Mesendoderm (in vitro differentiated cells): Measurements from ENCODE around the gene HEATR9.

Experiments used
- DNase-seq: peaks from one replicate; pipeline ENCODE4 v3.0.0; 2013
- H2AK5ac ChIP-seq: 2 replicates; pipeline ENCODE4 v1.6.1; 2013; ENCODE audit warnings: low read length, inconsistent platforms
- H2BK120ac ChIP-seq: 2 replicates; pipeline ENCODE4 v1.6.1; 2013; ENCODE audit warnings: low read depth, mild to moderate bottlenecking, low read length, moderate library complexity, mixed read lengths
- H2BK15ac ChIP-seq: replicated peaks from 2 replicates; pipeline ENCODE4 v1.6.1; 2013; ENCODE audit warnings: low read depth, mild to moderate bottlenecking, moderate library complexity
- H2BK5ac ChIP-seq: 2 replicates; pipeline ENCODE4 v1.6.1; 2013; ENCODE audit warnings: low read length, inconsistent platforms
- H3K18ac ChIP-seq: 2 replicates; pipeline ENCODE4 v1.6.1; 2013; ENCODE audit warnings: mild to moderate bottlenecking, low read length, mixed read lengths
- H3K23ac ChIP-seq: one replicate; pipeline ENCODE4 v1.6.1; 2013; ENCODE audit warnings: low read length
- H3K27ac ChIP-seq: 2 replicates; pipeline ENCODE4 v1.5.1; 2013; ENCODE audit warnings: low read depth, mild to moderate bottlenecking, inconsistent platforms, low read length, moderate library complexity
- H3K27me3 ChIP-seq: 2 replicates; pipeline ENCODE4 v1.6.1; 2013; ENCODE audit warnings: low read length, control low read depth, mild to moderate bottlenecking, inconsistent platforms; ENCODE audit not compliant: insufficient read depth, poor library complexity
- H3K36me3 ChIP-seq: 2 replicates; pipeline ENCODE4 v1.6.1; 2013; ENCODE audit warnings: low read length, inconsistent platforms; ENCODE audit not compliant: control insufficient read depth, insufficient read depth
- H3K4ac ChIP-seq: one replicate; pipeline ENCODE4 v1.6.1; 2013; ENCODE audit warnings: low read depth, mild to moderate bottlenecking, low read length, moderate library complexity
- H3K4me1 ChIP-seq: 2 replicates; pipeline ENCODE4 v1.6.1; 2013; ENCODE audit warnings: low read depth, low read length, inconsistent platforms; ENCODE audit not compliant: control insufficient read depth
- H3K4me2 ChIP-seq: 2 replicates; pipeline ENCODE4 v1.6.1; 2013; ENCODE audit warnings: low read length
- H3K4me3 ChIP-seq: 2 replicates; pipeline ENCODE4 v1.5.1; 2013; ENCODE audit warnings: mild to moderate bottlenecking, low read length
- H3K56ac ChIP-seq: one replicate; pipeline ENCODE4 v1.6.1; 2013; ENCODE audit warnings: low read length
- H3K79me1 ChIP-seq: 2 replicates; pipeline ENCODE4 v1.6.1; 2013; ENCODE audit warnings: low read length, inconsistent platforms
- H3K79me2 ChIP-seq: 2 replicates; pipeline ENCODE4 v1.6.1; 2013; ENCODE audit warnings: mild to moderate bottlenecking, low read length; ENCODE audit not compliant: control insufficient read depth, insufficient read depth
- H3K9ac ChIP-seq: 2 replicates; pipeline ENCODE4 v1.6.1; 2013; ENCODE audit warnings: low read length, inconsistent platforms
- H4K5ac ChIP-seq: one replicate; pipeline ENCODE4 v1.6.1; 2013; ENCODE audit warnings: low read length
- H4K8ac ChIP-seq: one replicate; pipeline ENCODE4 v1.6.1; 2013; ENCODE audit warnings: low read depth, mild to moderate bottlenecking, control low read depth, low read length, moderate library complexity
- WGBS: extraction: QIAGEN DNeasy Blood & Tissue Kit; methylation state at CpG from one replicate; pipeline ENCODE4 v1.1.7; 2013; ENCODE audit warnings: low lambda C conversion rate, missing lambda C conversion rate; ENCODE audit not compliant: insufficient coverage; ENCODE audit errors: extremely low coverage; 5-methylcytosine and 5-hydroxymethylcytosine counted together

Gene HEATR9

DNA sequence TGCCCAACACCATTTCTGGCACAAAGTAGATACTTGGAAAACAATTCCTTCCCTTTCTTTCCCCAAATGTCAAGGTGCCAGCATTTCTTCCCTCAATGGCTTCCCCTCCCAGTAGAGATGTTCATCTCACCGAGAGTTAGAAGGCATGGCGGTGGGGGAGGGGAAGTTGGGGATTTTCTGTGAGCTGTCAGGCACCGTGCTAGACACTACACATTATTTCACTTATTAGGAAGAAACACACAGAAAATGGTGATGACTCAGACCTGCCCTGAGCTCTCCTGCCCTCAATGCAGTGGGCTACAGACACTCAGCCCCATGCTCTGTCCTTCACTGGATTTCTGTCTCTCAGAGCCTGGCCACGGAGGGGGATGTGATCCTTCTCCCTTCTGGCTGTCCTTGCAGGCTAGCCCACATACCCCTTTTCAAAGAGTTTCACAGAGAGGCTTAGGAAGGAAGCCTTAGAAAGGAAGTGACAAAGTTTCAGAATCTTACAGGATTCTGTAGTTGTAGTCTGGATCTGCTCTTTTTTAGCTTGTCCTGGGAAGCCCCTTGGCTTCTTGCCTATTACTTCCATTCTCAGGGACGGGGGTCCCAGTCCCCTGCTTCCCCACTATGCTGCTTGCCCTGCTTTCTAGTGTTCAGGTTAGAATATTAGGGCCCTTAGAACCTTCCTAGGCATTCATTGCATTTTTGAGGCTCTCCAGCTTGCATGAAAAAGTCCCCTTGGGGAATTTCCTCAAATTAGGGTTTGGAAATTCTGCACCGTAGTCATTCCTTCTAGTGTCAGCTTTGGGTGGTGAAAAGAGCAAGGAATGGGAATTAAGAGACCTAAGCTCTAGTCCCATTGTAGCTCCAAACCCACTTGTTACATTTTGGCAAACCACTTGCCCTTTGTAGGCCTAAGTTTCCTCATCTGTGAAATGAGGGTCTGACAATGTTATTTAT lies 23.7 kb upstream of the HEATR9 start:
- Histone ChIP-seq H4K8ac (no peak overlapping the region), H4K5ac (no peak overlapping the region), H3K4me1 (peaks cover 3% of the 10 kb centered on the region), H3K27ac (no peak overlapping the region), H3K4ac (no peak overlapping the region), H3K4me2 (no peak overlapping the region), H3K9ac (no peak overlapping the region), H3K23ac (no peak overlapping the region), H2BK120ac (no peak overlapping the region), H2BK15ac (no peak overlapping the region), H3K18ac (no peak overlapping the region), H2AK5ac (no peak overlapping the region), H3K27me3 (no peaks in the 10 kb centered on the region), H3K36me3 (no peaks in the 10 kb centered on the region), H2BK5ac (no peak overlapping the region), H3K4me3 (no peak overlapping the region), H3K79me1 (no peaks in the 10 kb centered on the region), H3K56ac (no peak overlapping the region), H3K79me2 (no peaks in the 10 kb centered on the region)
- WGBS: no CpG with 5 or more reads among the region's 6 CpGs
- DNase-seq: no peak

GRCh38 chr17:35891269-35891668 lies 22.6 kb upstream of the HEATR9 start:
- no peak overlapping the region for H4K5ac ChIP-seq
- H3K4me2 ChIP-seq: no peak overlapping the region
- H3K18ac ChIP-seq: no peak overlapping the region
- H3K4ac ChIP-seq: no peak overlapping the region
- no peak overlapping the region for H2AK5ac ChIP-seq
- H2BK15ac ChIP-seq: no peak overlapping the region
- H3K27ac ChIP-seq: no peak overlapping the region
- H3K36me3 ChIP-seq: no peaks in the 10 kb centered on the region
- no peak overlapping the region for H2BK5ac ChIP-seq
- H3K9ac ChIP-seq: no peak overlapping the region
- no CpG with 5 or more reads among the region's 4 CpGs for WGBS
- no peaks in the 10 kb centered on the region for H3K79me1 ChIP-seq
- H4K8ac ChIP-seq: no peak overlapping the region
- H3K56ac ChIP-seq: no peak overlapping the region
- no peak overlapping the region for H2BK120ac ChIP-seq
- no peak overlapping the region for H3K4me3 ChIP-seq
- no peak for DNase-seq
- H3K79me2 ChIP-seq: no peaks in the 10 kb centered on the region
- H3K23ac ChIP-seq: no peak overlapping the region
- peaks cover 3% of the 10 kb centered on the region for H3K4me1 ChIP-seq
- no peaks in the 10 kb centered on the region for H3K27me3 ChIP-seq

DNA sequence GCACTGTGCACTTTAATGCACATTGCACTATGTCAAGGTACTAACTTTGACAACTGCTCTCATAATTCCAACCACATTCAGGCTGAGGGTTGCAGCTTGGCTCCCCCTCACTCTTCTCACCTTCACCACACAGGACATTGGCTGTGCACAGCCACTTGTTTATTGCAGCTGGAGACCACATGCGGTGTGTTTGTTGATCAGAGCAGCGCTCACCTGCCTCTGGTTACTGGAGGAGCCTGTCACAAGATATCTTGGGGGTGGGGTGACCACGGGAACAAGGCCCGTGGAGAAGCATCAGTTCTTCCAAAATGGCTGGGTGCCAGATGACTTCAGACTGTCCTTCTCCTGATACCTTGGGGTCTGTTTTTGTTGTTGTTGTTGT lies 22.1 kb upstream of the HEATR9 start:
- Histone ChIP-seq H3K4ac (no peak overlapping the region), H3K79me2 (no peaks in the 10 kb centered on the region), H3K18ac (no peak overlapping the region), H3K36me3 (no peaks in the 10 kb centered on the region), H3K27ac (no peak overlapping the region), H4K5ac (no peak overlapping the region), H3K4me3 (no peak overlapping the region), H3K4me2 (no peak overlapping the region), H3K4me1 (peaks cover 3% of the 10 kb centered on the region), H2BK15ac (no peak overlapping the region), H2AK5ac (no peak overlapping the region), H3K23ac (no peak overlapping the region), H3K9ac (no peak overlapping the region), H2BK120ac (no peak overlapping the region), H3K56ac (no peak overlapping the region), H4K8ac (no peak overlapping the region), H3K27me3 (no peaks in the 10 kb centered on the region), H2BK5ac (no peak overlapping the region), H3K79me1 (no peaks in the 10 kb centered on the region)
- WGBS: no CpG with 5 or more reads among the region's 4 CpGs
- peak; percentile 27 for DNase-seq

GRCh38 chr17:35889818-35890773 lies 21.4 kb upstream of the HEATR9 start:
- H2BK5ac ChIP-seq: no peak overlapping the region
- H3K9ac ChIP-seq: no peak overlapping the region
- no peak overlapping the region for H3K4ac ChIP-seq
- no peak overlapping the region for H3K18ac ChIP-seq
- H2BK15ac ChIP-seq: no peak overlapping the region
- H3K4me2 ChIP-seq: no peak overlapping the region
- H3K27me3 ChIP-seq: no peaks in the 10 kb centered on the region
- H3K36me3 ChIP-seq: no peaks in the 10 kb centered on the region
- H4K5ac ChIP-seq: no peak overlapping the region
- no peak overlapping the region for H2BK120ac ChIP-seq
- no peak overlapping the region for H2AK5ac ChIP-seq
- no CpG with 5 or more reads among the region's 2 CpGs for WGBS
- no peaks in the 10 kb centered on the region for H3K79me1 ChIP-seq
- no peak overlapping the region for H3K27ac ChIP-seq
- H3K4me1 ChIP-seq: peaks cover 3% of the 10 kb centered on the region
- H4K8ac ChIP-seq: no peak overlapping the region
- H3K79me2 ChIP-seq: no peaks in the 10 kb centered on the region
- H3K56ac ChIP-seq: no peak overlapping the region
- H3K23ac ChIP-seq: no peak overlapping the region
- no peak for DNase-seq
- H3K4me3 ChIP-seq: no peak overlapping the region

DNA sequence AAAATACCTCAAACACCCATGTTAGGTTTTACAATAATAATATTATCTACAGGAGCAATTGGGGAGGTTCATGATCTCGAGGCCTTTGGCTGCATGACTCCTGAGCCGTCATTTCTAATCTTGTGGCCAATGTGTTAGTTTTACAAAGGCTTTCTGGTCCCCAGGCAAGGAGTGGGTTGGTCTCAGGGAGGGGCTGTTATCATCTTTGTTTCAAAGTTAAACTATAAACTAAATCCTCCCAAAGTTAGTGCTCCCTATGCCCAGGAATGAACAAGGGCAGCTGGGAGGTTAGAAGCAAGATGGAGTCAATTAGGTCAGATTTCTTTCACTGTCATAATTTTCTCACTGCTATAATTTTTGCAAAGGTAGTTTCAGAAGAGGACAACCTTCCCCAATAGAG lies 20.6 kb upstream of the HEATR9 start:
- Histone ChIP-seq H3K18ac (no peak overlapping the region), H2BK15ac (no peak overlapping the region), H3K4ac (no peak overlapping the region), H3K4me2 (no peak overlapping the region), H3K23ac (no peak overlapping the region), H3K79me1 (no peaks in the 10 kb centered on the region), H3K56ac (no peak overlapping the region), H3K79me2 (no peaks in the 10 kb centered on the region), H3K9ac (no peak overlapping the region), H3K4me1 (peaks cover 3% of the 10 kb centered on the region), H3K36me3 (no peaks in the 10 kb centered on the region), H2AK5ac (no peak overlapping the region), H2BK120ac (no peak overlapping the region), H3K27me3 (no peaks in the 10 kb centered on the region), H2BK5ac (no peak overlapping the region), H4K8ac (no peak overlapping the region), H3K27ac (no peak overlapping the region), H4K5ac (no peak overlapping the region), H3K4me3 (no peak overlapping the region)
- WGBS: no CpG with 5 or more reads among the region's 2 CpGs
- no peak for DNase-seq
